GM12878 (cell line): ENCODE results near the gene DPP6. TPM values are rescaled to one million over a fixed set of nuclear protein-coding genes. Genes with fewer than 3 reads are reported as not detected.

ENCODE experiments used
- ATAC-seq: fragments of 200-7000 bp; cut with Tn5 transposase; 3 replicates; pipeline ENCODE4 v1.9.1; 2020; ENCODE audit warnings: mild to moderate bottlenecking, moderate library complexity
- BruUV-seq: library from RNA; stranded (reverse); fragments of 400-500 nt; replicated peaks from 2 replicates; lab custom pipeline; 2021; lab: Mats Ljungman, UMichigan
- CTCF ChIA-PET: fragments of 300-600 bp; sonication (Branson Sonifier 250); formaldehyde crosslinking; extraction: SDS; loops from one replicate; lab custom pipeline; 2021; ENCODE audit warnings: inconsistent platforms; lab: Yijun Ruan, JAX
- POLR2A ChIA-PET: fragments of 350-600 bp; formaldehyde crosslinking; extraction: SDS; loops from one replicate; lab custom pipeline; 2021; ENCODE audit warnings: inconsistent platforms; lab: Charles Lee
- RAD21 ChIA-PET: fragments of 300-600 bp; sonication (Branson Sonifier 250); formaldehyde crosslinking; loops from one replicate; lab custom pipeline; 2023; ENCODE audit warnings: antibody characterized with exemption; ENCODE audit not compliant: unreplicated experiment; lab: Charles Lee
- SMC1A ChIA-PET: fragments of 300-600 bp; sonication (Branson Sonifier 250); formaldehyde crosslinking; loops from one replicate; lab custom pipeline; 2023; ENCODE audit not compliant: unreplicated experiment, uncharacterized antibody; lab: Charles Lee
- DNase-seq: peaks from one replicate; pipeline ENCODE4 v3.0.0-alpha.2; 2011; ENCODE audit warnings: low read depth, low spot score
- FAIRE-seq: peaks from 3 replicates; lab custom pipeline; 2011; peaks lifted over from hg19 to GRCh38; lab: Jason Lieb, UNC
- H2AFZ ChIP-seq: 2 replicates; pipeline ENCODE4 v1.6.0; 2011; ENCODE audit warnings: low read depth, low read length, control low read depth; ENCODE audit not compliant: control insufficient read depth
- H3K27ac ChIP-seq: 2 replicates; pipeline ENCODE4 v1.5.1; 2011; ENCODE audit warnings: control low read depth; ENCODE audit not compliant: control insufficient read depth, insufficient read depth
- H3K27me3 ChIP-seq, 2 experiments: replicated peaks in 1 of 2; 2 replicates each; pipeline versions ENCODE4 v1.6.0 to v1.6.1; 2011; ENCODE audit warnings: low read length in 1 of 2; ENCODE audit not compliant: control insufficient read depth in 2 of 2, insufficient read depth in 2 of 2
- H3K36me3 ChIP-seq, 2 experiments: 2 replicates each; pipeline ENCODE4 v1.5.1; 2011; ENCODE audit warnings: low read length in 1 of 2; ENCODE audit not compliant: control insufficient read depth in 2 of 2, insufficient read depth in 2 of 2
- H3K4me1 ChIP-seq: 2 replicates; pipeline ENCODE4 v1.6.1; 2011; ENCODE audit warnings: mild to moderate bottlenecking, low read length, moderate library complexity, mixed read lengths; ENCODE audit not compliant: control insufficient read depth, insufficient read depth
- H3K4me2 ChIP-seq: 2 replicates; pipeline ENCODE4 v1.6.0; 2011; ENCODE audit warnings: control low read depth; ENCODE audit not compliant: control insufficient read depth, insufficient read depth
- H3K4me3 ChIP-seq: fragments of 200-600 bp; sonication (generic); 2 replicates; pipeline ENCODE4 v1.5.1; 2016
- H3K79me2 ChIP-seq: 2 replicates; pipeline ENCODE4 v1.6.0; 2011; ENCODE audit warnings: low read length; ENCODE audit not compliant: control insufficient read depth, insufficient read depth
- H3K9ac ChIP-seq: 2 replicates; pipeline ENCODE4 v1.8.0; 2011; ENCODE audit warnings: low read length, control low read depth, mixed read lengths; ENCODE audit not compliant: control insufficient read depth, insufficient read depth
- H3K9me3 ChIP-seq: replicated peaks from 3 replicates; pipeline ENCODE4 v1.5.1; 2011; ENCODE audit warnings: mild to moderate bottlenecking, low read length; ENCODE audit not compliant: control insufficient read depth, insufficient read depth
- H4K20me1 ChIP-seq: 2 replicates; pipeline ENCODE4 v1.6.0; 2011; ENCODE audit not compliant: control insufficient read depth, insufficient read depth
- CHD4 ChIP-seq: fragments of 200-600 bp; sonication (generic); IDR thresholded peaks from 2 replicates; pipeline ENCODE4 v1.6.1; 2016; ENCODE audit warnings: mild to moderate bottlenecking
- EP300 ChIP-seq, 2 experiments: fragments of 150-350 bp in 1 of 2; IDR thresholded peaks; 2 replicates each; pipeline ENCODE4 v1.6.1; 2011 to 2012; ENCODE audit warnings: low read depth in 2 of 2, low read length in 2 of 2, borderline replicate concordance in 1 of 2, improper control_type of control experiment in 1 of 2, inconsistent platforms in 1 of 2; ENCODE audit not compliant: control insufficient read depth in 1 of 2
- PAX5 ChIP-seq: IDR thresholded peaks from 2 replicates; pipeline ENCODE4 v1.6.1; 2011; ENCODE audit warnings: low read depth, low read length, borderline replicate concordance
- REST ChIP-seq: IDR thresholded peaks from 2 replicates; pipeline ENCODE4 v1.6.1; 2012; ENCODE audit warnings: mild to moderate bottlenecking, low read depth, low read length
- ZNF622 ChIP-seq: fragments of 450-650 bp; IDR thresholded peaks from 2 replicates; pipeline ENCODE4 v1.6.1; 2017; ENCODE audit warnings: mild to moderate bottlenecking, inconsistent platforms
- WGBS: methylation state at CpG from one replicate; pipeline ENCODE4 v1.1.6; 2016; ENCODE audit warnings: low lambda C conversion rate; ENCODE audit not compliant: insufficient replicate concordance, insufficient coverage; ENCODE audit errors: missing lambda C conversion rate; 5-methylcytosine and 5-hydroxymethylcytosine counted together
- in situ Hi-C: fragments of 300-500 bp; cut with MboI; formaldehyde crosslinking; loops from 9 replicates; pipeline ENCODE4 v1.14.3; 2018; ENCODE audit warnings: mixed read lengths
- intact Hi-C: fragments of 100-400 bp; cut with micrococcal nuclease; formaldehyde crosslinking; loops from one replicate; pipeline ENCODE4 v1.14.2; 2022; ENCODE audit not compliant: unreplicated experiment
- polyA plus RNA-seq, 11 experiments: library from polyadenylated mRNA; depleted of rRNA in 4 of 11; unstranded in 6 of 11; stranded (reverse) in 5 of 11; fragments of >200 nt; fragmentation: Nextera tagmentation in 4 of 11; fragmentation: Illumina TruSeq in 1 of 11; extraction: Ambion mirVana in 4 of 11; extraction: Trizol in 1 of 11; gene quantifications; 1 replicate in 1 of 11; 2 replicates in 10 of 11; pipeline versions ENCODE4 v1.2.1 to v1.2.3, GENCODE V29; 2011 to 2016; ENCODE audit warnings: inconsistent platforms in 2 of 11, missing spikeins in 2 of 11, low read depth in 1 of 11
- total RNA-seq, 4 experiments: library from RNA; depleted of rRNA in 3 of 4; stranded (reverse); fragments of >200 nt in 3 of 4; fragmentation: Illumina TruSeq in 1 of 4; extraction: Trizol in 1 of 4; gene quantifications; 2 replicates each; pipeline versions ENCODE4 v1.2.1 to v1.2.3, GENCODE V29; 2013 to 2021

The DPP6 gene
- total and polyA plus RNA-seq, 10 of the 15 experiments (the other 5 are each of a cell fraction or from before 2014, with no cell fraction given), result not detected

- H3K9ac ChIP-seq, result no peak overlapping the region
- no peaks in the 10 kb centered on the region for H3K36me3 ChIP-seq
- no peak for DNase-seq
- ATAC-seq, result no peak
- in situ Hi-C loops, result no loop called here
- no peak overlapping the region for H3K4me2 ChIP-seq
- no peaks in the 10 kb centered on the region for H3K27me3 ChIP-seq
- SMC1A ChIA-PET, result no interaction called here
- CTCF ChIA-PET, result interaction anchor here (1.4 kb wide), 1 partner anchor 9 kb away, joined by 3 read pairs; no protein-coding TSS in a partner anchor
- no peak for TF ChIP-seq ZNF622
- no peak for TF ChIP-seq REST
- TF ChIP-seq CHD4, result no peak
- TF ChIP-seq EP300 (IDR thresholded peaks at IDR 0.05; ENCODE audit: borderline replicate concordance in 1 of 2, control insufficient read depth in 1 of 2, low read depth in 2 of 2, low read length in 2 of 2), result no peak
- no peak for TF ChIP-seq PAX5
- H3K79me2 ChIP-seq, result no peaks in the 10 kb centered on the region
- H3K9me3 ChIP-seq, result no peaks in the 10 kb centered on the region
- no peak for FAIRE-seq
- BruUV-seq, result no TSS peak
- RAD21 ChIA-PET, result no interaction called here
- no peak overlapping the region for H3K27ac ChIP-seq
- intact Hi-C loops, result no loop called here
- no peaks in the 10 kb centered on the region for H3K4me1 ChIP-seq
- H3K4me3 ChIP-seq, result no peak overlapping the region
- H4K20me1 ChIP-seq, result no peaks in the 10 kb centered on the region
- POLR2A ChIA-PET, result no interaction called here
- H2AFZ ChIP-seq, result no peak overlapping the region
- 32% methylated on average over 10 of the region's 10 CpGs for WGBS
Observed at GRCh38 chr7:154553711-154554265, 501.6 kb downstream of the DPP6 start.
